HG03520 (cell line): Measurements from ENCODE around the gene LAPTM5.

Experiments used
- ATAC-seq: cut with Tn5 transposase; IDR thresholded peaks from one replicate; pipeline ENCODE4 v1.9.1; 2021; ENCODE audit warnings: mild to moderate bottlenecking, moderate library complexity; ENCODE audit not compliant: unreplicated experiment

The LAPTM5 gene

GRCh38 chr1:30745156-30745833 lies 12.3 kb downstream of the LAPTM5 start:
- no peak for ATAC-seq

- ATAC-seq = no peak
These were observed 13.4 kb downstream of the LAPTM5 start for GRCh38 chr1:30744060-30744756.

- ATAC-seq = peak; percentile 30
These were observed 14.0 kb downstream of the LAPTM5 start for GRCh38 chr1:30743584-30744059.

- ATAC-seq = no peak
These were observed 14.5 kb downstream of the LAPTM5 start for GRCh38 chr1:30742963-30743559.

GRCh38 chr1:30742300-30742962 lies 15.1 kb downstream of the LAPTM5 start:
- no peak for ATAC-seq

GRCh38 chr1:30741239-30741894 lies 16.2 kb downstream of the LAPTM5 start:
- no peak for ATAC-seq

- ATAC-seq = no peak
These were observed 17.0 kb downstream of the LAPTM5 start for GRCh38 chr1:30740251-30741238.

- ATAC-seq = no peak
These were observed 18.0 kb downstream of the LAPTM5 start for GRCh38 chr1:30739601-30740000.

GRCh38 chr1:30738715-30739559 lies 18.6 kb downstream of the LAPTM5 start:
- ATAC-seq = no peak

GRCh38 chr1:30738040-30738714 lies 19.4 kb downstream of the LAPTM5 start:
- no peak for ATAC-seq

GRCh38 chr1:30737357-30738039 lies 20.1 kb downstream of the LAPTM5 start:
- no peak for ATAC-seq

GRCh38 chr1:30735668-30736498 lies 21.7 kb downstream of the LAPTM5 start:
- ATAC-seq = no peak

- ATAC-seq = no peak
These were observed 22.4 kb downstream of the LAPTM5 start for GRCh38 chr1:30735124-30735523.

- ATAC-seq = no peak
These were observed 23.0 kb downstream of the LAPTM5 start for GRCh38 chr1:30734580-30734979.

- ATAC-seq = no peak
These were observed 23.5 kb downstream of the LAPTM5 start for GRCh38 chr1:30734106-30734505.

- ATAC-seq = no peak
These were observed 24.1 kb downstream of the LAPTM5 start for GRCh38 chr1:30733493-30733892.
